ENCODE measurements around the gene TFR2. TPM values are rescaled to one million over a fixed set of nuclear protein-coding genes. Genes with fewer than 3 reads are reported as not detected.

TFR2 gene
- total and polyA plus RNA-seq, 7 experiments from 2014 or later = 0.55 to 14.4 (median 3.1) TPM

DNA sequence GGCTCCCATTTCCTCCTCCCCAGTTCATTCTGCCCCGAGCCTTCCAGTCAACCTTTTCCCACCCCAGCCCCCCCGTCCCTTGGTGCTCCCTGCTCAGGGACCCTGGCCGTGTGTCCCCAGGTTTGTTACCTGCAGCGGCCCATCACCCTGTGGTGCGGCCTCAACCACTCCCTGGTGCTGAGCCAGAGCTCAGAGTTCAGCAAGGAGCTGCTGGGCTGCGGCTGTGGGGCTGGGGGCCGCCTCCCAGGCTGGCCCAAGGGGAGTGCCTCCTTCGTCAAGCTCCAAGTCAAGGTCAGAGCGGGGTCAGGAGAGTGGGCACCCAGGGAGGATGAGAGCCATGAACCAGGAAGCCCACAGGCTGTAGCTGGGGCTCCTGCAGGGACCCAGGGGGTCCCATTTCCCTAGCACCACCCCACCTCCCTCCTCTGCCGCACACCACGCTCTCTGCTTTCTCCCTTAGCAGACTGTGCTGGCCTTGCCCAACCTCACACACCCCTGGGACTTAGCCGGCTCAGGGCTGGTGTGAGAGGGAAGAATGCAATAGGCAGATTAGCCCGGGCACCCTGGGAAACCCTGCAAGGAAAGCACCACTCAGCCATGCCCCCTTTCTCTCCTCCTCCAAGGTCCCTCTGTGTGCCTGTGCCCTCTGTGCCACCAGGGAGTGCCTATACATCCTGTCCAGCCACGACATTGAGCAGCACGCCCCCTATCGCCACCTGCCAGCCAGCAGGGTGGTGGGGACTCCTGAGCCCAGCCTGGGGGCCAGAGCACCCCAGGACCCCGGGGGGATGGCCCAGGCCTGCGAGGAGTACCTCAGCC lies 41.2 kb downstream of the TFR2 start:
- Histone ChIP-seq H3K27me3 (ENCODE audit: control insufficient read depth in 2 of 2, insufficient read depth in 2 of 2, low read length in 2 of 2) (no peaks in the 10 kb centered on the region), H3K9me3 (ENCODE audit: control insufficient read depth in 2 of 3, low read length in 3 of 3) (no peaks in the 10 kb centered on the region), H3K27ac (ENCODE audit: low read depth, low read length) (no peak overlapping the region), H3K4me3 (ENCODE audit: low read length) (no peak overlapping the region), H3K36me3 (ENCODE audit: control insufficient read depth in 2 of 3, insufficient read depth in 3 of 3, low read length in 3 of 3) (no peaks in the 10 kb centered on the region), H3K4me1 (ENCODE audit: control insufficient read depth in 2 of 2, insufficient read depth in 2 of 2, low read length in 2 of 2) (peaks cover 5 to 6% of the 10 kb centered on the region in 2 donors)
- Mint-ChIP-seq H3K27ac (no peak overlapping the region), H3K4me1 (peaks cover 6 to 22% (median 14%) of the 10 kb centered on the region in 7 donors), H3K27me3 (peaks cover 0 to 2% (median 0%) of the 10 kb centered on the region in 5 donors), H3K36me3 (no peaks in the 10 kb centered on the region), H3K9me3 (peaks cover 0 to 2% (median 0%) of the 10 kb centered on the region in 11 donors), H3K4me3 (no peak overlapping the region)
- DNase-seq (no peak), ATAC-seq (no peak)
- intact Hi-C loops (cut with micrococcal nuclease) = no loop called here
- CTCF ChIA-PET = interaction anchor here (0.6 kb wide), 1 partner anchor 26 kb away, joined by 3 read pairs; no protein-coding TSS in a partner anchor
- POLR2A ChIA-PET = interaction anchor here (1.6 kb wide), 1 partner anchor 14 kb away, joined by 5 read pairs; the partner anchor contains the start of genes FBXO24 and LRCH4

DNA sequence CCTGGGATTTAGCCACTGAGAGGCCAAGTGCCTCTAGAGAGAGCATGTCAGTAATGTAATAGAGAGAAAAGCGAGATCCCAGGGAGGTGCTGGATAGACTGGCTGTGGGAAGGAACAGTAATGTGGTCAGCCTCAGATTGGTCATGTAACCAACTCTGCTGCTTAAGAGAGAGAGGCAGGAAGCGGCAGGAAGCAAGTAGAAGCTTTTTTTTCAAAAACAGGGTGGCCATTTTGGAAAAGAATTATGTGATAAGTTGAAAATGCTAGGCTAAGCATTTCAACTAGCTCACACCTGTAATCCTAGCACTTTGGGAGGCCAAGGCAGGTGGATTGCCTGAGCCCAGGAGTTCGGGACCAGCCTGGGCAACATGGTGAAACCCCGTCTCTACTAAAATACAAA lies 42.9 kb downstream of the TFR2 start:
- no peaks in the 10 kb centered on the region for H3K36me3 ChIP-seq (ENCODE audit: control insufficient read depth in 2 of 3, insufficient read depth in 3 of 3, low read length in 3 of 3)
- H3K27ac ChIP-seq (ENCODE audit: low read depth, low read length) = no peak overlapping the region
- Mint-ChIP-seq H3K4me3 (no peak overlapping the region), H3K27ac (peak overlapping the region in 2 of 9 donors; percentile 2 to 37), H3K27me3 (peaks cover 0 to 2% (median 0%) of the 10 kb centered on the region in 5 donors), H3K36me3 (no peaks in the 10 kb centered on the region), H3K9me3 (peaks cover 0 to 2% (median 0%) of the 10 kb centered on the region in 11 donors), H3K4me1 (peaks cover 0 to 12% (median 6%) of the 10 kb centered on the region in 7 donors)
- ATAC-seq = no peak
- no peaks in the 10 kb centered on the region for H3K27me3 ChIP-seq (ENCODE audit: control insufficient read depth in 2 of 2, insufficient read depth in 2 of 2, low read length in 2 of 2)
- no peaks in the 10 kb centered on the region for H3K9me3 ChIP-seq (ENCODE audit: control insufficient read depth in 2 of 3, low read length in 3 of 3)
- POLR2A ChIA-PET = interaction anchor here (0.6 to 3.9 kb wide), 5 partner anchors 12 to 82 kb away, joined by 3 to 20 read pairs (median 3); partner anchors contain the start of genes FBXO24 and LRCH4
- H3K4me1 ChIP-seq (ENCODE audit: control insufficient read depth in 2 of 2, insufficient read depth in 2 of 2, low read length in 2 of 2) = peaks cover 0 to 1% of the 10 kb centered on the region in 2 donors
- H3K4me3 ChIP-seq (ENCODE audit: low read length) = no peak overlapping the region
- no peak for DNase-seq
- intact Hi-C loops (cut with micrococcal nuclease) = no loop called here
- CTCF ChIA-PET = no interaction called here

DNA sequence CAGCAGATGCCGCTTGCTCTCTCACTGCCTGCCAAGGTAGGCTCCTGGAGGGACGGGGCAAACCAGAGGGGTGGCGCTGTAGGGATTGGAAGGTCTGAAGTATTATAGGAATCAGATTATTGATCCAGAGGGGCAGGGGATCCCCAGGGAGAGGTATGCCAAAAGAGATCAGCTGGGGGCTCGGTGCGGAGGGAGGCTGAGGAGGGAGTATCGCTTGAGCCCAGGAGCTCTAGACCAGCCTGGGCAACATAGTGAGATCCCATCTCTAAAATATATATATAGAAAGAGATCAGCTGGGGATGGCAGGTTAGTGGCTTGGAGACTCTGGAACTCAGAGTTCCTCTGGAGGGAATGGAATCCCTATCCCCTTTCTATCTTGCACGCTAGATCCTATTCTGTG lies 46.2 kb downstream of the TFR2 start:
- peaks cover 0 to 7% (median 4%) of the 10 kb centered on the region in 7 donors for H3K4me1 Mint-ChIP-seq
- peaks cover 0 to 2% (median 0%) of the 10 kb centered on the region in 11 donors for H3K9me3 Mint-ChIP-seq
- Histone ChIP-seq H3K27ac (ENCODE audit: low read depth, low read length) (no peak overlapping the region), H3K27me3 (ENCODE audit: control insufficient read depth in 2 of 2, insufficient read depth in 2 of 2, low read length in 2 of 2) (no peaks in the 10 kb centered on the region), H3K4me1 (ENCODE audit: control insufficient read depth in 2 of 2, insufficient read depth in 2 of 2, low read length in 2 of 2) (no peaks in the 10 kb centered on the region), H3K4me3 (ENCODE audit: low read length) (no peak overlapping the region), H3K9me3 (ENCODE audit: control insufficient read depth in 2 of 3, low read length in 3 of 3) (no peaks in the 10 kb centered on the region), H3K36me3 (ENCODE audit: control insufficient read depth in 2 of 3, insufficient read depth in 3 of 3, low read length in 3 of 3) (no peaks in the 10 kb centered on the region)
- H3K36me3 Mint-ChIP-seq = no peaks in the 10 kb centered on the region
- DNase-seq (no peak), ATAC-seq (no peak)
- intact Hi-C loops (cut with micrococcal nuclease) = no loop called here
- ChIA-PET POLR2A (interaction anchor here (1.1 to 3.9 kb wide), 3 partner anchors 9 to 11 kb away, joined by 3 to 20 read pairs (median 3); partner anchors contain the start of genes FBXO24 and LRCH4), CTCF (interaction anchor here (1.5 kb wide), 1 partner anchor 9 kb away, joined by 3 read pairs; the partner anchor contains the start of genes FBXO24 and LRCH4)
- no peak overlapping the region for H3K4me3 Mint-ChIP-seq
- H3K27me3 Mint-ChIP-seq = peaks cover 0 to 11% (median 4%) of the 10 kb centered on the region in 5 donors
- peak overlapping the region in 1 of 9 donors; percentile 67 for H3K27ac Mint-ChIP-seq

DNA sequence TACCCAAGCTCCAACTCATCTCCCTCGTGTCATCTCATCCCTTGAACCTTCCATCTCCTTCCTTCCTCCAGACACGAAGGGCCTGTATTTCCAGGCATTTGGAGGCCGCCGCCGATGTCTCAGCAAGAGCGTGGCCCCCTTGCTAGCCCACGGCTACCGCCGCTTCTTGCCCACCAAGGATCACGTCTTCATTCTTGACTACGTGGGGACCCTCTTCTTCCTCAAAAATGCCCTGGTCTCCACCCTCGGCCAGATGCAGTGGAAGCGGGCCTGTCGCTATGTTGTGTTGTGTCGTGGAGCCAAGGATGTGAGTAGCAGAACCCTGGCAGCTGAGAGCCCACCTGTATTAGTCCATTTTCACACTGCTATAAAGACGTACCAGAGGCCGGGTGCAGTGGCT lies 49.8 kb downstream of the TFR2 start:
- intact Hi-C loops (cut with micrococcal nuclease) = no loop called here
- H3K4me3 ChIP-seq (ENCODE audit: low read length) = no peak overlapping the region
- H3K36me3 ChIP-seq (ENCODE audit: control insufficient read depth in 2 of 3, insufficient read depth in 3 of 3, low read length in 3 of 3) = no peaks in the 10 kb centered on the region
- ChIA-PET CTCF (interaction anchor here (1.0 kb wide), 1 partner anchor 117 kb away, joined by 3 read pairs; no protein-coding TSS in a partner anchor), POLR2A (interaction anchor here (0.7 to 1.0 kb wide), 3 partner anchors 21 to 53 kb away, joined by 3 to 5 read pairs (median 3); partner anchors contain the start of genes AGFG2 and MOSPD3)
- H3K27me3 Mint-ChIP-seq = peaks cover 0 to 26% (median 4%) of the 10 kb centered on the region in 5 donors
- H3K9me3 Mint-ChIP-seq = no peaks in the 10 kb centered on the region
- H3K9me3 ChIP-seq (ENCODE audit: control insufficient read depth in 2 of 3, low read length in 3 of 3) = no peaks in the 10 kb centered on the region
- H3K36me3 Mint-ChIP-seq = no peaks in the 10 kb centered on the region
- H3K27ac Mint-ChIP-seq = no peak overlapping the region
- H3K4me3 Mint-ChIP-seq = no peak overlapping the region
- H3K27ac ChIP-seq (ENCODE audit: low read depth, low read length) = no peak overlapping the region
- peaks cover 0 to 4% of the 10 kb centered on the region in 2 donors for H3K4me1 ChIP-seq (ENCODE audit: control insufficient read depth in 2 of 2, insufficient read depth in 2 of 2, low read length in 2 of 2)
- no peaks in the 10 kb centered on the region for H3K27me3 ChIP-seq (ENCODE audit: control insufficient read depth in 2 of 2, insufficient read depth in 2 of 2, low read length in 2 of 2)
- peaks cover 4 to 12% (median 7%) of the 10 kb centered on the region in 7 donors for H3K4me1 Mint-ChIP-seq
- no peak for DNase-seq
- no peak for ATAC-seq

DNA sequence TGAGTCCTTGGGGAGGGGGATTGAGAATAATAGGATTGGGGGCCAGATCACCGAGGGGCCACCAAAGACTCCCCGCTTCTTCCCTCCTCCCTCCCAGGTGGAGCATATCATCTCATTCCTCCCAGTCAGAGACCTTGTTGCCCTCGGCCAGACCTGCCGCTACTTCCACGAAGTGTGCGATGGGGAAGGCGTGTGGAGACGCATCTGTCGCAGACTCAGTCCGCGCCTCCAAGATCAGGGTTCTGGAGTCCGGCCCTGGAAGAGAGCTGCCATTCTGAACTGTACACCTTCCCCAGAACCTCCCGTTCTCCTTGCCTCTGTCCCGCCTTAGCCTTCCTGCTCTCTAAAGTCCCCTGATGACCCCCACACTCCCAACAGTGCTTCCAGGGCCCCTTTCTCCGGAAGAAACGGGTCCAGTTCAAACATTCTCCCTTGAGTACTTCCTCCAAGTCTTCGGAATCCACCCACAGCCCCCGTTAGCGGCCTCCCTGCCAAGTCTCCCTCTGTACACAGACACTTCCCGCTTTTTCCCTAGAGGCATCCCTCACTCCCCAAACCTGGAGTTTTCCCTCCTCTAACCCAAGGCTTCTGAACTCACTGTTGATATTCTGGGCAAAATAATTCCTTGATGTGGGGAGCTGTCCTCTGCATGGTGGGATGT lies 51.1 kb downstream of the TFR2 start:
- no peak for ATAC-seq
- no peak for DNase-seq
- Mint-ChIP-seq H3K9me3 (no peaks in the 10 kb centered on the region), H3K36me3 (no peaks in the 10 kb centered on the region), H3K4me1 (peaks cover 3 to 15% (median 12%) of the 10 kb centered on the region in 7 donors), H3K27ac (no peak overlapping the region), H3K27me3 (peaks cover 0 to 24% (median 4%) of the 10 kb centered on the region in 5 donors), H3K4me3 (peak overlapping the region in 1 of 10 donors; percentile 34)
- CTCF ChIA-PET = interaction anchor here (1.0 to 3.3 kb wide), 2 partner anchors 12 to 27 kb away, joined by 3 to 47 read pairs; partner anchors contain the start of gene PCOLCE
- no peak overlapping the region for H3K4me3 ChIP-seq (ENCODE audit: low read length)
- intact Hi-C loops (cut with micrococcal nuclease) = no loop called here
- H3K4me1 ChIP-seq (ENCODE audit: control insufficient read depth in 2 of 2, insufficient read depth in 2 of 2, low read length in 2 of 2) = peaks cover 0 to 4% of the 10 kb centered on the region in 2 donors
- H3K36me3 ChIP-seq (ENCODE audit: control insufficient read depth in 2 of 3, insufficient read depth in 3 of 3, low read length in 3 of 3) = peaks cover 0 to 6% (median 0%) of the 10 kb centered on the region in 3 experiments
- POLR2A ChIA-PET = interaction anchor here (1.3 to 9.8 kb wide), 3 partner anchors 12 to 27 kb away, joined by 5 to 173 read pairs (median 5); no protein-coding TSS in a partner anchor
- no peaks in the 10 kb centered on the region for H3K27me3 ChIP-seq (ENCODE audit: control insufficient read depth in 2 of 2, insufficient read depth in 2 of 2, low read length in 2 of 2)
- H3K9me3 ChIP-seq (ENCODE audit: control insufficient read depth in 2 of 3, low read length in 3 of 3) = no peaks in the 10 kb centered on the region
- no peak overlapping the region for H3K27ac ChIP-seq (ENCODE audit: low read depth, low read length)
